Measurements from ENCODE around the gene MAP3K5.

Gene MAP3K5

GRCh38 chr6:136803608-136804007 is 11.3 kb upstream of the MAP3K5 start:
- no peak overlapping the region for H3K4me2 ChIP-seq (ENCODE audit: low read depth, low read length, poor library complexity, severe bottlenecking)
- H2AFZ ChIP-seq (ENCODE audit: low read depth, low read length, severe bottlenecking): no peak overlapping the region
- no peaks in the 10 kb centered on the region for H4K20me1 ChIP-seq (ENCODE audit: low read depth, low read length)
- H3K27ac ChIP-seq (ENCODE audit: low read depth, low read length): no peak overlapping the region
- H3K27me3 ChIP-seq (ENCODE audit: low read length): no peaks in the 10 kb centered on the region
- H3K9me2 ChIP-seq (replicated peaks; ENCODE audit: insufficient read depth, low read length): no peaks in the 10 kb centered on the region
- no peaks in the 10 kb centered on the region for H3K79me2 ChIP-seq (ENCODE audit: insufficient read depth, low read length)
- no peaks in the 10 kb centered on the region for H3K9me3 ChIP-seq (ENCODE audit: insufficient read depth, low read length)
- H3K4me3 ChIP-seq (ENCODE audit: insufficient read depth, low read length, poor library complexity, severe bottlenecking): no peak overlapping the region
- no peak for TF ChIP-seq CTCF (IDR thresholded peaks at IDR 0.05; ENCODE audit: insufficient read depth, low read length, poor library complexity, severe bottlenecking)
- no peak for TF ChIP-seq EZH2phosphoT487 (conservative IDR thresholded peaks at IDR 0.05; ENCODE audit: low read length)
- no peaks in the 10 kb centered on the region for H3F3A ChIP-seq (ENCODE audit: insufficient read depth)
- no peak overlapping the region for H3K9ac ChIP-seq (ENCODE audit: low read length)
- H3K36me3 ChIP-seq (ENCODE audit: low read length): no peaks in the 10 kb centered on the region

- H3K9me3 ChIP-seq (ENCODE audit: insufficient read depth, low read length): no peaks in the 10 kb centered on the region
- no peak overlapping the region for H3K4me2 ChIP-seq (ENCODE audit: low read depth, low read length, poor library complexity, severe bottlenecking)
- TF ChIP-seq CTCF (IDR thresholded peaks at IDR 0.05; ENCODE audit: insufficient read depth, low read length, poor library complexity, severe bottlenecking) (no peak), EZH2phosphoT487 (conservative IDR thresholded peaks at IDR 0.05; ENCODE audit: low read length) (no peak)
- no peaks in the 10 kb centered on the region for H3F3A ChIP-seq (ENCODE audit: insufficient read depth)
- no peak overlapping the region for H3K4me3 ChIP-seq (ENCODE audit: insufficient read depth, low read length, poor library complexity, severe bottlenecking)
- no peaks in the 10 kb centered on the region for H3K36me3 ChIP-seq (ENCODE audit: low read length)
- H3K27me3 ChIP-seq (ENCODE audit: low read length): no peaks in the 10 kb centered on the region
- H3K79me2 ChIP-seq (ENCODE audit: insufficient read depth, low read length): no peaks in the 10 kb centered on the region
- no peaks in the 10 kb centered on the region for H4K20me1 ChIP-seq (ENCODE audit: low read depth, low read length)
- no peak overlapping the region for H3K9ac ChIP-seq (ENCODE audit: low read length)
- H3K27ac ChIP-seq (ENCODE audit: low read depth, low read length): no peak overlapping the region
- no peak overlapping the region for H2AFZ ChIP-seq (ENCODE audit: low read depth, low read length, severe bottlenecking)
- H3K9me2 ChIP-seq (replicated peaks; ENCODE audit: insufficient read depth, low read length): no peaks in the 10 kb centered on the region
These were observed 9.3 kb upstream of the MAP3K5 start for GRCh38 chr6:136801581-136801980.

GRCh38 chr6:136798044-136798443 is 5.8 kb upstream of the MAP3K5 start:
- Histone ChIP-seq H3K27me3 (ENCODE audit: low read length) (no peaks in the 10 kb centered on the region), H3F3A (ENCODE audit: insufficient read depth) (no peaks in the 10 kb centered on the region), H3K36me3 (ENCODE audit: low read length) (no peaks in the 10 kb centered on the region), H3K9me3 (ENCODE audit: insufficient read depth, low read length) (no peaks in the 10 kb centered on the region), H4K20me1 (ENCODE audit: low read depth, low read length) (no peaks in the 10 kb centered on the region), H3K9ac (ENCODE audit: low read length) (no peak overlapping the region), H3K9me2 (replicated peaks; ENCODE audit: insufficient read depth, low read length) (no peaks in the 10 kb centered on the region), H3K27ac (ENCODE audit: low read depth, low read length) (no peak overlapping the region), H3K4me2 (ENCODE audit: low read depth, low read length, poor library complexity, severe bottlenecking) (no peak overlapping the region), H3K79me2 (ENCODE audit: insufficient read depth, low read length) (no peaks in the 10 kb centered on the region), H2AFZ (ENCODE audit: low read depth, low read length, severe bottlenecking) (no peak overlapping the region), H3K4me3 (ENCODE audit: insufficient read depth, low read length, poor library complexity, severe bottlenecking) (no peak overlapping the region)
- TF ChIP-seq CTCF (IDR thresholded peaks at IDR 0.05; ENCODE audit: insufficient read depth, low read length, poor library complexity, severe bottlenecking) (no peak), EZH2phosphoT487 (conservative IDR thresholded peaks at IDR 0.05; ENCODE audit: low read length) (no peak)
